ENCODE results near the gene CDHR1. TPM values are rescaled to one million over a fixed set of nuclear protein-coding genes. Genes with fewer than 3 reads are reported as not detected.

Gene CDHR1
- total and polyA plus RNA-seq, 4 donors = 0.07 to 0.51 (median 0.14) TPM

GRCh38 chr10:84197643-84198042 is 3.3 kb downstream of the CDHR1 start:
- no peak overlapping the region for H3K4me3 ChIP-seq (ENCODE audit: low read depth in 1 of 3, low read length in 3 of 3)
- H3K36me3 ChIP-seq (ENCODE audit: control insufficient read depth in 4 of 4, insufficient read depth in 3 of 4, low read depth in 1 of 4, low read length in 3 of 4) = no peaks in the 10 kb centered on the region
- peaks cover 0 to 11% (median 7%) of the 10 kb centered on the region in 4 donors for H3K27me3 ChIP-seq (ENCODE audit: control insufficient read depth in 4 of 4, insufficient read depth in 4 of 4, low read length in 3 of 4)
- H3K4me1 ChIP-seq (ENCODE audit: control insufficient read depth in 4 of 4, insufficient read depth in 4 of 4, low read length in 3 of 4) = peaks cover 4 to 13% (median 7%) of the 10 kb centered on the region in 4 donors
- H3K9me3 ChIP-seq (ENCODE audit: control insufficient read depth in 4 of 4, low read length in 3 of 4) = no peaks in the 10 kb centered on the region
- WGBS = 74% methylated on average over 5 of the region's 5 CpGs
- no peak for TF ChIP-seq RAD21 (IDR thresholded peaks at IDR 0.05)
- no peak for TF ChIP-seq GABPA (IDR thresholded peaks at IDR 0.05 in 1 of 2, conservative IDR thresholded peaks at IDR 0.05 in 1 of 2)
- no peak for TF ChIP-seq ZBTB33 (IDR thresholded peaks at IDR 0.05)
- no peak for TF ChIP-seq JUND (IDR thresholded peaks at IDR 0.05)
- TF ChIP-seq RXRA (IDR thresholded peaks at IDR 0.05) = no peak
- H3K9ac ChIP-seq (ENCODE audit: low read depth in 1 of 2, low read length in 2 of 2) = no peak overlapping the region
- H3K27ac ChIP-seq (ENCODE audit: low read depth in 1 of 2, low read length in 2 of 2) = no peak overlapping the region
- no peak for DNase-seq (ENCODE audit: low spot score)

- H3K36me3 ChIP-seq (ENCODE audit: control insufficient read depth in 4 of 4, insufficient read depth in 3 of 4, low read depth in 1 of 4, low read length in 3 of 4) = no peaks in the 10 kb centered on the region
- no peaks in the 10 kb centered on the region for H3K9me3 ChIP-seq (ENCODE audit: control insufficient read depth in 4 of 4, low read length in 3 of 4)
- H3K4me3 ChIP-seq (ENCODE audit: low read depth in 1 of 3, low read length in 3 of 3) = no peak overlapping the region
- DNase-seq (ENCODE audit: low spot score) = no peak
- 75% methylated on average over 7 of the region's 7 CpGs for WGBS
- H3K27me3 ChIP-seq (ENCODE audit: control insufficient read depth in 4 of 4, insufficient read depth in 4 of 4, low read length in 3 of 4) = peaks cover 0 to 11% (median 7%) of the 10 kb centered on the region in 4 donors
- H3K9ac ChIP-seq (ENCODE audit: low read depth in 1 of 2, low read length in 2 of 2) = no peak overlapping the region
- TF ChIP-seq GABPA (IDR thresholded peaks at IDR 0.05 in 1 of 2, conservative IDR thresholded peaks at IDR 0.05 in 1 of 2) = no peak
- no peak for TF ChIP-seq YY1 (IDR thresholded peaks at IDR 0.05)
- no peak for TF ChIP-seq TAF1 (conservative IDR thresholded peaks at IDR 0.05)
- no peak for TF ChIP-seq FOXA1 (IDR thresholded peaks at IDR 0.05)
- TF ChIP-seq HNF4G (IDR thresholded peaks at IDR 0.05) = no peak
- no peak for TF ChIP-seq HNF4A (conservative IDR thresholded peaks at IDR 0.05)
- no peak for TF ChIP-seq JUND (IDR thresholded peaks at IDR 0.05)
- no peak for TF ChIP-seq CTCF (IDR thresholded peaks at IDR 0.05; ENCODE audit: low read depth, low read length, missing input control)
- no peak for TF ChIP-seq EGR1 (IDR thresholded peaks at IDR 0.05; ENCODE audit: low read depth in 2 of 2)
- TF ChIP-seq MAX (IDR thresholded peaks at IDR 0.05) = no peak
- TF ChIP-seq ZBTB33 (IDR thresholded peaks at IDR 0.05) = no peak
- no peak for TF ChIP-seq RAD21 (IDR thresholded peaks at IDR 0.05)
- TF ChIP-seq NR2F2 (IDR thresholded peaks at IDR 0.05) = no peak
- TF ChIP-seq FOXA2 (IDR thresholded peaks at IDR 0.05) = no peak
- TF ChIP-seq RXRA (IDR thresholded peaks at IDR 0.05) = no peak
- no peak for TF ChIP-seq REST (IDR thresholded peaks at IDR 0.05)
- no peak for TF ChIP-seq SP1 (IDR thresholded peaks at IDR 0.05)
- H3K27ac ChIP-seq (ENCODE audit: low read depth in 1 of 2, low read length in 2 of 2) = no peak overlapping the region
- H3K4me1 ChIP-seq (ENCODE audit: control insufficient read depth in 4 of 4, insufficient read depth in 4 of 4, low read length in 3 of 4) = peaks cover 4 to 13% (median 7%) of the 10 kb centered on the region in 4 donors
These were observed 4.0 kb downstream of the CDHR1 start for GRCh38 chr10:84198206-84198915.

All from liver (tissue), 9 donors.